SH-SY5Y (cell line): ENCODE results near the gene TUBGCP2.

Experiments used
- GATA2 ChIP-seq: IDR thresholded peaks from 2 replicates; pipeline ENCODE4 v1.6.1; 2011; ENCODE audit warnings: mild to moderate bottlenecking, low read depth, low read length
- GATA3 ChIP-seq: IDR thresholded peaks from 2 replicates; pipeline ENCODE4 v1.6.1; 2011; ENCODE audit warnings: low read depth, mild to moderate bottlenecking, low read length, moderate library complexity

The TUBGCP2 gene

DNA sequence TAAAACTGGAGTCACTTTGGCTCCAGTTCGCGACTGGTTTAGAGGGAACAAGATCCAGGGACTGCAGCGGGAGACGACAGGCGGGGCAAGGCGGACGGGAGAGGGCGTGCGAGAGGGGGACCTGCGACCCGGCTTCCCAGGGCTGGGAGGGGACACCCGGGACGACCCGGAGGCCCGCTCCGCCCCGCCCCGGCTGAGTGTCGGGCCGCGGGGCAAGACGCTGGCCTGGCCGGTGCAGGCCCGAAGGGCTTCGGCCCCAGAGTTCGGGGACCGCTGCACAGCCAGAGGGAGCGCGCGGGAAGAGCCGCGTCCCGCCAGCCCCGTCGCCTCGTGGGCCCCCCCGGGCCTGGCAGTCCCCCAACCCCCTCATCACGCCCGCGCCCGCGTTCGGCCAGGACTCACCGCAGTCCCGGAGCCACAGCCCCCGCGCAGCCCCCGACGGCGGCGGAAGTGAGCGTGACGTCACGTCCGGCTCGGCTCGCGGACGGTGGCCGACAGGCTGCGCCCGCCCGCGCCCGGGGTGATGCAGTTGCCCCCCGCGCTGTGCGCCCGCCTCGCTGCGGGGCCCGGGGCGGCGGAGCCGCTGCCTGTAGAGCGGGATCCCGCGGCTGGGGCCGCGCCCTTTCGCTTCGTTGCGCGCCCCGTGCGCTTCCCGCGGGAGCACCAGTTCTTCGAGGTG is at the start of gene TUBGCP2, which contains the start of gene ZNF511:
TUBGCP2 (minus strand) TSS at position 452 of the 679 bp plus-strand sequence. CDS start 5,931 bp downstream, outside the sequence.
ZNF511 (plus strand) TSS at position 494 of the 679 bp plus-strand sequence; CDS start at position 524, 30 bp downstream.
- TF ChIP-seq GATA3 (no peak), GATA2 (no peak)

GRCh38 chr10:133357285-133358161 is 48.9 kb upstream of the TUBGCP2 start, which contains the start of gene FUOM:
Gene FUOM, minus strand, starts transcription at chr10:133358019. Its CDS starts 12 bp downstream, at chr10:133358007.
- TF ChIP-seq GATA3 (no peak), GATA2 (no peak)

GRCh38 chr10:133356549-133357284 is 48.0 kb upstream of the TUBGCP2 start:
- TF ChIP-seq GATA3 = no peak
- TF ChIP-seq GATA2 = no peak

DNA sequence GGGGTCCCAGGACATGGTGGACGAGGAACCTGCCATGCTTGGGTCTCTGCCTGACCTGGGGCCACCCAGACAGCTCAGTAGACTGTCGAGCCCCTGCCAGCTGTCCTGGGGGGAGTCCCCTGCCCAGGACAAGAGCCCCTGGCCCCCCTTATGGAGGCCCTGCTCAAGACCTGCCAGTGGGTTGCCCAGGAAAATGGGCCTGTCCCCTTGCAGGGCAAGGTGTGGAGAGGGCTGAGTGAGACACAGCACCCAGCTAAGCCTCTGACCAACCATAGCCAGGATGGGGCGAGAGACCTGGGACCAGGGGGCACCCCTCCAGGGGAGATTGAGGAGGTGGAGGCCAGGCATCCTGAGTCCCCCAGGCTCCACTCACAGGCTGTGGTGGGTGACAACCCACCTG is 47.3 kb upstream of the TUBGCP2 start:
- TF ChIP-seq GATA3 (no peak), GATA2 (no peak)

GRCh38 chr10:133355266-133355665 is 46.6 kb upstream of the TUBGCP2 start:
- no peak for TF ChIP-seq GATA2

DNA sequence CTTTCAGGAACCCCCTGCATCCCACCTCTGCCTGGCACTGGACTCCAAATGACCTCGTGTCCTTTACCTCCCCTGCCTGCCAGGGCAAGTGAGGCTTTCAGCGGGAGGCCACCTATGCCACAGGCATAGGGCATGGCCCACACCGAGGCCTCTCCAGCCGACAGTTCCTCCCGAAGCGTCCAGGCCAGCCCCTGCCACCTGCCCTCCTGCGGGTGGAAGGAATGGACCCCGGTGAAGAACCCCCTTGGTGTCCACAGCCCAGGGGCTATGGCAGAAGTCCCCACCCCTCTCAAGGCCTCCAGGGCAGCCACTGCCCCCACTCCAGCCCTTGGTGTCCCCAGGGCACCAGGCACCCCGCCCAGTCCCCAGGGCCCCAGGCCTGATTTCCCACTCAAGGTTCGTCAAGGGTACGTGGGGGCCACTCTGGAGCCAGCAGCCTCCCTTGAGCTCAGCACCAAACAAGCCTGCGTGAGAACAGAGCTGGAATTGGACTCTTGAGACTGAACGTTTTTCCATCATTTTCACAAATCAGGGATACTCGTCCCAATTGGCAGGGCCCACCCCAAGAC is 46.1 kb upstream of the TUBGCP2 start:
- no peak for TF ChIP-seq GATA2
- no peak for TF ChIP-seq GATA3

DNA sequence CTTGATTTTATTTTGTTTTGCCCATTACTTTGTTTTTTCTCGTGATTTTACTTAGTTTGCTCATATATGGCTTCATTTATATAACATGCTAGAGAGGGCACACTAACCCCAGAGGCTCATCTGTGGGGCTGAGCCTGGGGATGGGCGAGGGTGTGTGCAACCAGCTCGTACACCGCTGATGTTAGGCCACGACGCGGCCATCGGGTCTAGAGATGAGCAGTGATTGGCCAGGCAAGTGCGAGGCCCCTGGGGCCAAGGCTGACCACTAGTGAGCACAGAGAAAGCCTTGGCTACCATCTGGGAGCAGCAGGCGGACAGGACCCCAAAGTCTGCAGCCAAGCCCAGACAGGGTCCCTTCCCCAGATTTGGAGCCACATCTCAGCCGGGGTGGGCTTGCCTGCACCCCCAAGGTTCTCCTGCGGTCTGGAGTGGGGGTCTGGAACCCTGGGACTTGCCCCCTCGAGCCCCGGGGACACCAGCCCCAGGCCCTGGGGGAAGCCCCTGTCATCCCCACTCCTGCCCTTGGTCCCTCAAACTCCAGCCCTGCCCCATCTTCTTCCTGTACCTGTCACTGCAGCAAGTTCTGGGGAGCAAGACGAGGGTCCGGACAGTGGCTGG is 45.4 kb upstream of the TUBGCP2 start:
- no peak for TF ChIP-seq GATA2
- TF ChIP-seq GATA3 = no peak

GRCh38 chr10:133353202-133353959 is 44.7 kb upstream of the TUBGCP2 start:
- TF ChIP-seq GATA3 (no peak), GATA2 (no peak)

DNA sequence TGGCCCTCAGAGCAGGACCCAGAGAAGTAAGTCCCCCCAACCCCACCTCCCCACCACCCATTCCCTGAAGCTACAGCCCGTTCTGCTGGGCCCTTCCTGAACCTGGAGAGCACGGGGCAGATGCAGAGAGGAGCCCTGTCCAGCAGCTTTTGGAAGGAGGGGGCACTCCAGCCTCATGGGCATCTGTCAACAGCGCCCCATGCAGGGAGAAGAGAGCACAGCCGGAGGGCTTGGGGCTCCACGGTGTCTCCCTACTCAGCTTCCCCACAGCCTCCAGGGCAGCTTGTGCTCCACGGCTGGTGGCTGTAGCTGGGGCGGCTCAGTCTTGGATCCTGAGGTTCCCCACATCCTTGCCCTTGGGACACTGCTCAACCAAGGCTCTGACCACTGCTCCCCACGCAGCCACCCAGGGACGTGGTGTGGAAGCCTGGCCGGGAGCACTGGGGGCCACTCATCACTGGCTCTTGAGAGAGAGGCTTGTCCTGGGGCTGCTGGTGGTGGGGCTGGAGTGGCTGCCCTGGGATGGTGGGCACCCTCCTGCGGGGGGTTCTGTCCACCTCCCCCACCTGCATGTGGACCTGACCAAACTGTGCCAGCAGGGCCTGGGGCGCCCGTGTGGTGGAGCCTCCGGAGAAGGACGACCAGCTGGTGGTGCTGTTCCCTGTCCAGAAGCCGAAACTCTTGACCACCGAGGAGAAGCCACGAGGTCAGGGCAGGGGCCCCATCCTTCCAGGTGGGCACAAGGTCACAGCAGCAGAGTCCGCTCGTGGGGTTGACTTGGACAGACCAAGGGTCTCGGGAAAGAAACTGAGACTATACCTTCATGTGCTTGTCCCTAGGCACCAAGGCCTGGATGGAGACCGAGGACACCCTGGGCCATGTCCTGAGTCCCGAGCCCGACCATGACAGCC is 43.0 kb upstream of the TUBGCP2 start:
- TF ChIP-seq GATA2 (no peak), GATA3 (no peak)

- no peak for TF ChIP-seq GATA2
- TF ChIP-seq GATA3 = no peak
These were observed 42.3 kb upstream of the TUBGCP2 start for GRCh38 chr10:133350950-133351329.

GRCh38 chr10:133350283-133350949 is 41.7 kb upstream of the TUBGCP2 start:
- TF ChIP-seq GATA3 (no peak), GATA2 (no peak)
